CD4-positive, alpha-beta T cell treated with Interleukin-17A for 4 hours (primary cell): Measurements from ENCODE around the gene KRTAP5-6.
A peak's percentile ranks its signal among the peaks of the same experiment; 100 is the strongest.

Source experiments
- DNase-seq: peaks from one replicate; pipeline ENCODE4 v3.0.0-alpha.2; 2020; ENCODE audit warnings: mixed read lengths

KRTAP5-6 gene

GRCh38 chr11:1703146-1703545 is 6.2 kb downstream of the KRTAP5-6 start:
- DNase-seq, result no peak

GRCh38 chr11:1705126-1706052 is 8.4 kb downstream of the KRTAP5-6 start:
- DNase-seq, result no peak

GRCh38 chr11:1706634-1707400 is 9.8 kb downstream of the KRTAP5-6 start:
- peak; percentile 48 for DNase-seq

- no peak for DNase-seq
Observed at GRCh38 chr11:1707751-1708150, 10.8 kb downstream of the KRTAP5-6 start.

GRCh38 chr11:1708716-1709115 is 11.7 kb downstream of the KRTAP5-6 start:
- no peak for DNase-seq

- DNase-seq, result no peak
Observed at GRCh38 chr11:1714908-1715885, 18.2 kb downstream of the KRTAP5-6 start.

GRCh38 chr11:1717745-1718144 is 20.8 kb downstream of the KRTAP5-6 start:
- no peak for DNase-seq

GRCh38 chr11:1718326-1718725 is 21.3 kb downstream of the KRTAP5-6 start:
- DNase-seq, result no peak

- DNase-seq, result no peak
Observed at GRCh38 chr11:1719781-1720180, 22.8 kb downstream of the KRTAP5-6 start.

- DNase-seq, result no peak
Observed at GRCh38 chr11:1727096-1727690, 30.2 kb downstream of the KRTAP5-6 start.

GRCh38 chr11:1727861-1728260 is 30.9 kb downstream of the KRTAP5-6 start:
- no peak for DNase-seq

- no peak for DNase-seq
Observed at GRCh38 chr11:1728301-1728700, 31.3 kb downstream of the KRTAP5-6 start.

- no peak for DNase-seq
Observed at GRCh38 chr11:1728931-1729691, 32.1 kb downstream of the KRTAP5-6 start.

- no peak for DNase-seq
Observed at GRCh38 chr11:1729692-1730011, 32.7 kb downstream of the KRTAP5-6 start.

- no peak for DNase-seq
Observed at GRCh38 chr11:1730059-1730629, 33.1 kb downstream of the KRTAP5-6 start.

- no peak for DNase-seq
Observed at GRCh38 chr11:1731451-1732059, 34.6 kb downstream of the KRTAP5-6 start.

- no peak for DNase-seq
Observed at GRCh38 chr11:1732418-1733008, 35.5 kb downstream of the KRTAP5-6 start.

- no peak for DNase-seq
Observed at GRCh38 chr11:1733009-1733715, 36.2 kb downstream of the KRTAP5-6 start.
